ENCODE results near the gene PTGIR. TPM values are rescaled to one million over a fixed set of nuclear protein-coding genes. Genes with fewer than 3 reads are reported as not detected.

The PTGIR gene
- total RNA-seq, 1 donor, result 2.5 TPM

GRCh38 chr19:46650445-46650844 lies 25.6 kb upstream of the PTGIR start:
- Histone ChIP-seq H3K36me3 (ENCODE audit: insufficient read depth, low read length) (no peaks in the 10 kb centered on the region), H3K9me3 (ENCODE audit: low read depth, low read length) (no peaks in the 10 kb centered on the region), H3K4me3 (ENCODE audit: insufficient read depth, low read length) (no peak overlapping the region), H3K4me1 (ENCODE audit: insufficient read depth, low read length) (no peaks in the 10 kb centered on the region), H3K79me2 (ENCODE audit: insufficient read depth, low read length) (no peaks in the 10 kb centered on the region), H3K27ac (ENCODE audit: low read depth, low read length) (no peak overlapping the region), H4K20me1 (ENCODE audit: insufficient read depth, low read length) (no peaks in the 10 kb centered on the region), H3K4me2 (ENCODE audit: insufficient read depth, low read length) (no peak overlapping the region), H2AFZ (ENCODE audit: low read length) (no peak overlapping the region), H3K27me3 (ENCODE audit: insufficient read depth, low read length) (no peaks in the 10 kb centered on the region)
- TF ChIP-seq CTCF (IDR thresholded peaks at IDR 0.05; ENCODE audit: extremely low read depth, low read depth, low read length), result no peak
- DNase-seq (ENCODE audit: insufficient read length, low spot score, missing footprints), result no peak

- no peak for TF ChIP-seq CTCF (IDR thresholded peaks at IDR 0.05; ENCODE audit: extremely low read depth, low read depth, low read length)
- no peak overlapping the region for H3K27ac ChIP-seq (ENCODE audit: low read depth, low read length)
- H3K4me2 ChIP-seq (ENCODE audit: insufficient read depth, low read length), result no peak overlapping the region
- H3K79me2 ChIP-seq (ENCODE audit: insufficient read depth, low read length), result no peaks in the 10 kb centered on the region
- no peaks in the 10 kb centered on the region for H3K36me3 ChIP-seq (ENCODE audit: insufficient read depth, low read length)
- H3K4me1 ChIP-seq (ENCODE audit: insufficient read depth, low read length), result no peaks in the 10 kb centered on the region
- DNase-seq (ENCODE audit: insufficient read length, low spot score, missing footprints), result peak; percentile 84
- no peak overlapping the region for H2AFZ ChIP-seq (ENCODE audit: low read length)
- H3K27me3 ChIP-seq (ENCODE audit: insufficient read depth, low read length), result no peaks in the 10 kb centered on the region
- H3K9me3 ChIP-seq (ENCODE audit: low read depth, low read length), result no peaks in the 10 kb centered on the region
- H4K20me1 ChIP-seq (ENCODE audit: insufficient read depth, low read length), result no peaks in the 10 kb centered on the region
- H3K4me3 ChIP-seq (ENCODE audit: insufficient read depth, low read length), result no peak overlapping the region
Measured at GRCh38 chr19:46648961-46649960, 24.4 kb upstream of the PTGIR start.

- DNase-seq (ENCODE audit: insufficient read length, low spot score, missing footprints), result peak; percentile 57
- Histone ChIP-seq H4K20me1 (ENCODE audit: insufficient read depth, low read length) (no peaks in the 10 kb centered on the region), H3K27me3 (ENCODE audit: insufficient read depth, low read length) (no peaks in the 10 kb centered on the region), H3K4me3 (ENCODE audit: insufficient read depth, low read length) (no peak overlapping the region), H3K9me3 (ENCODE audit: low read depth, low read length) (no peaks in the 10 kb centered on the region), H3K36me3 (ENCODE audit: insufficient read depth, low read length) (no peaks in the 10 kb centered on the region), H3K4me1 (ENCODE audit: insufficient read depth, low read length) (no peaks in the 10 kb centered on the region), H3K4me2 (ENCODE audit: insufficient read depth, low read length) (no peak overlapping the region), H3K79me2 (ENCODE audit: insufficient read depth, low read length) (no peaks in the 10 kb centered on the region), H2AFZ (ENCODE audit: low read length) (no peak overlapping the region), H3K27ac (ENCODE audit: low read depth, low read length) (no peak overlapping the region)
- TF ChIP-seq CTCF (IDR thresholded peaks at IDR 0.05; ENCODE audit: extremely low read depth, low read depth, low read length), result no peak
Measured at GRCh38 chr19:46648060-46648960, 23.4 kb upstream of the PTGIR start.

All from osteoblast (primary cell).